ENCODE results near the gene ZNF175. TPM values are rescaled to one million over a fixed set of nuclear protein-coding genes. Genes with fewer than 3 reads are reported as not detected.

Gene ZNF175
- total and polyA plus RNA-seq, 9 of the 15 experiments (the other 6 are each of a cell fraction or from before 2014, with no cell fraction given), result 3.7 to 37.9 (median 14.0) TPM

GRCh38 chr19:51552608-51552995, 18.5 kb upstream of the ZNF175 start (continued):
- no peak for TF ChIP-seq TSHZ1 (CRISPR knock-in tag; IDR thresholded peaks at IDR 0.05)
- TF ChIP-seq, protein P1, sequence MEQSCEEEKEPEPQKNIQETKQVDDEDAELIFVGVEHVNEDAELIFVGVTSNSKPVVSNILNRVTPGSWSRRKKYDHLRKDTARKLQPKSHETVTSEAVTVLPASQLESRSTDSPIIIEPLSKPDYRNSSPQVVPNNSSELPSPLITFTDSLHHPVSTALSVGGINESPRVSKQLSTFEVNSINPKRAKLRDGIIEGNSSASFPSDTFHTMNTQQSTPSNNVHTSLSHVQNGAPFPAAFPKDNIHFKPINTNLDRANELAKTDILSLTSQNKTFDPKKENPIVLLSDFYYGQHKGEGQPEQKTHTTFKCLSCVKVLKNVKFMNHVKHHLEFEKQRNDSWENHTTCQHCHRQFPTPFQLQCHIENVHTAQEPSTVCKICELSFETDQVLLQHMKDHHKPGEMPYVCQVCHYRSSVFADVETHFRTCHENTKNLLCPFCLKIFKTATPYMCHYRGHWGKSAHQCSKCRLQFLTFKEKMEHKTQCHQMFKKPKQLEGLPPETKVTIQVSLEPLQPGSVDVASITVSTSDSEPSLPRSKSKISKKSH (CRISPR knock-in tag; IDR thresholded peaks at IDR 0.05), result no peak
- TF ChIP-seq ZBTB2 (IDR thresholded peaks at IDR 0.05), result peak; percentile 57
- TF ChIP-seq, protein P2, sequence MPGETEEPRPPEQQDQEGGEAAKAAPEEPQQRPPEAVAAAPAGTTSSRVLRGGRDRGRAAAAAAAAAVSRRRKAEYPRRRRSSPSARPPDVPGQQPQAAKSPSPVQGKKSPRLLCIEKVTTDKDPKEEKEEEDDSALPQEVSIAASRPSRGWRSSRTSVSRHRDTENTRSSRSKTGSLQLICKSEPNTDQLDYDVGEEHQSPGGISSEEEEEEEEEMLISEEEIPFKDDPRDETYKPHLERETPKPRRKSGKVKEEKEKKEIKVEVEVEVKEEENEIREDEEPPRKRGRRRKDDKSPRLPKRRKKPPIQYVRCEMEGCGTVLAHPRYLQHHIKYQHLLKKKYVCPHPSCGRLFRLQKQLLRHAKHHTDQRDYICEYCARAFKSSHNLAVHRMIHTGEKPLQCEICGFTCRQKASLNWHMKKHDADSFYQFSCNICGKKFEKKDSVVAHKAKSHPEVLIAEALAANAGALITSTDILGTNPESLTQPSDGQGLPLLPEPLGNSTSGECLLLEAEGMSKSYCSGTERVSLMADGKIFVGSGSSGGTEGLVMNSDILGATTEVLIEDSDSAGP (CRISPR knock-in tag; IDR thresholded peaks at IDR 0.05), result no peak
- peak; percentile 18 to 20; a peak in 2 of 4 replicates for TF ChIP-seq TRIM24 (IDR thresholded peaks at IDR 0.05)
- TF ChIP-seq TAF9B (IDR thresholded peaks at IDR 0.05; ENCODE audit: partially characterized antibody), result peak; percentile 68
- peak; percentile 71; the same call in 1 of the 2 replicates for TF ChIP-seq PHTF2 (CRISPR knock-in tag; IDR thresholded peaks at IDR 0.05)
- TF ChIP-seq ZNF3 (CRISPR knock-in tag; IDR thresholded peaks at IDR 0.05), result no peak
- TF ChIP-seq POLR2B (IDR thresholded peaks at IDR 0.05; ENCODE audit: low read depth, partially characterized antibody), result peak; percentile 86
- TF ChIP-seq IRF1 (CRISPR knock-in tag; IDR thresholded peaks at IDR 0.05; ENCODE audit: borderline replicate concordance), result no peak
- TF ChIP-seq PHF20 (IDR thresholded peaks at IDR 0.05; ENCODE audit: partially characterized antibody), result no peak
- TF ChIP-seq THRB (CRISPR knock-in tag; conservative IDR thresholded peaks at IDR 0.05), result peak; percentile 95
- peak in 1 of 2 experiments; percentile 50 for TF ChIP-seq NCOA2 (IDR thresholded peaks at IDR 0.05; ENCODE audit: partially characterized antibody in 2 of 2)
- TF ChIP-seq ZNF232 (CRISPR knock-in tag; IDR thresholded peaks at IDR 0.05), result no peak
- peak; percentile 11; the same call in 1 of the 2 replicates for TF ChIP-seq ZNF551 (CRISPR knock-in tag; IDR thresholded peaks at IDR 0.05)
- TF ChIP-seq GATAD2A (IDR thresholded peaks at IDR 0.05), result peak; percentile 91
- TF ChIP-seq RFX7 (CRISPR knock-in tag; IDR thresholded peaks at IDR 0.05), result peak; percentile 77

Data from K562 (cell line).